GM21447 (cell line): Measurements from ENCODE around the gene RPL10.
"Not testable (repeated sequence)": the region's sequence is repeated elsewhere in the genome, so short reads cannot be mapped to it uniquely, and the experiment has no call there.

Experiments used
- ATAC-seq: cut with Tn5 transposase; IDR thresholded peaks from one replicate; pipeline ENCODE4 v1.9.1; 2021; ENCODE audit not compliant: unreplicated experiment

The RPL10 gene

GRCh38 chrX:154376774-154377173, 21.4 kb upstream of the RPL10 start:
- no peak for ATAC-seq

GRCh38 chrX:154378059-154378798, 19.9 kb upstream of the RPL10 start:
- peak; percentile 1 for ATAC-seq

- ATAC-seq, result peak; percentile 77
These were observed 19.2 kb upstream of the RPL10 start, which contains the start of gene EMD for GRCh38 chrX:154378799-154379568. Gene EMD, plus strand, starts transcription at chrX:154379295. Its CDS starts 190 bp downstream, at chrX:154379485.

- ATAC-seq, result no peak
These were observed 18.6 kb upstream of the RPL10 start for GRCh38 chrX:154379569-154379951.

GRCh38 chrX:154380153-154380552, 18.0 kb upstream of the RPL10 start:
- ATAC-seq, result no peak

- ATAC-seq, result no peak
These were observed 17.4 kb upstream of the RPL10 start for GRCh38 chrX:154380787-154381186.

GRCh38 chrX:154381271-154381670, 16.9 kb upstream of the RPL10 start:
- no peak for ATAC-seq

GRCh38 chrX:154382483-154383069, 15.6 kb upstream of the RPL10 start:
- ATAC-seq, result no peak

GRCh38 chrX:154383359-154384283, 14.6 kb upstream of the RPL10 start:
- ATAC-seq, result no peak

GRCh38 chrX:154384284-154384892, 13.8 kb upstream of the RPL10 start:
- no peak for ATAC-seq

- peak; percentile 30 for ATAC-seq
These were observed 10.1 kb upstream of the RPL10 start for GRCh38 chrX:154388094-154388493.

- peak; percentile 23 for ATAC-seq
These were observed 9.5 kb upstream of the RPL10 start for GRCh38 chrX:154388649-154389048.

GRCh38 chrX:154389812-154390747, 8.1 kb upstream of the RPL10 start:
- peak; percentile 65 for ATAC-seq

- ATAC-seq, result not testable (repeated sequence)
These were observed 1.8 kb upstream of the RPL10 start for GRCh38 chrX:154396363-154396762.

GRCh38 chrX:154396973-154397887, 947 bp upstream of the RPL10 start:
- peak; percentile 48 for ATAC-seq

GRCh38 chrX:154398668-154399526, 720 bp downstream of the RPL10 start:
- peak; percentile 35 for ATAC-seq
